HG02798 (cell line): ENCODE measurements around the gene ATP5PO.

Source experiments
- ATAC-seq: cut with Tn5 transposase; IDR thresholded peaks from one replicate; pipeline ENCODE4 v1.9.1; 2021; ENCODE audit warnings: mild to moderate bottlenecking; ENCODE audit not compliant: unreplicated experiment, poor library complexity

ATP5PO gene

GRCh38 chr21:33901412-33902288 is 14.0 kb downstream of the ATP5PO start:
- no peak for ATAC-seq

GRCh38 chr21:33899199-33899598 is 16.4 kb downstream of the ATP5PO start:
- no peak for ATAC-seq

GRCh38 chr21:33898586-33898985 is 17.0 kb downstream of the ATP5PO start:
- ATAC-seq, result no peak

GRCh38 chr21:33897739-33898138 is 17.9 kb downstream of the ATP5PO start:
- ATAC-seq, result no peak

- no peak for ATAC-seq
These were observed 18.5 kb downstream of the ATP5PO start for GRCh38 chr21:33897098-33897497.

GRCh38 chr21:33896691-33897090 is 18.9 kb downstream of the ATP5PO start:
- ATAC-seq, result no peak

- ATAC-seq, result no peak
These were observed 20.2 kb downstream of the ATP5PO start for GRCh38 chr21:33895356-33895755.

- ATAC-seq, result no peak
These were observed 20.8 kb downstream of the ATP5PO start for GRCh38 chr21:33894736-33895288.

- ATAC-seq, result no peak
These were observed 21.7 kb downstream of the ATP5PO start for GRCh38 chr21:33893917-33894316.

GRCh38 chr21:33892853-33893252 is 22.8 kb downstream of the ATP5PO start:
- ATAC-seq, result no peak

GRCh38 chr21:33890187-33890586 is 25.4 kb downstream of the ATP5PO start:
- no peak for ATAC-seq

GRCh38 chr21:33886321-33886720 is 29.3 kb downstream of the ATP5PO start:
- no peak for ATAC-seq

- ATAC-seq, result no peak
These were observed 30.5 kb downstream of the ATP5PO start for GRCh38 chr21:33885172-33885514.

GRCh38 chr21:33884376-33885171 is 31.0 kb downstream of the ATP5PO start:
- ATAC-seq, result no peak

- ATAC-seq, result no peak
These were observed 32.5 kb downstream of the ATP5PO start for GRCh38 chr21:33883118-33883517.

GRCh38 chr21:33881689-33882440 is 33.7 kb downstream of the ATP5PO start:
- ATAC-seq, result no peak

GRCh38 chr21:33880626-33881025 is 35.0 kb downstream of the ATP5PO start:
- ATAC-seq, result no peak

GRCh38 chr21:33878824-33879223 is 36.8 kb downstream of the ATP5PO start:
- ATAC-seq, result no peak

- no peak for ATAC-seq
These were observed 40.4 kb downstream of the ATP5PO start for GRCh38 chr21:33875026-33875695.

GRCh38 chr21:33874161-33874560 is 41.4 kb downstream of the ATP5PO start:
- no peak for ATAC-seq
